Sciatic nerve (tissue), 2 donors: Measurements from ENCODE around the gene GPR26. TPM values are rescaled to one million over a fixed set of nuclear protein-coding genes. Genes with fewer than 3 reads are reported as not detected.
"Not testable (repeated sequence)": the region's sequence is repeated elsewhere in the genome, so short reads cannot be mapped to it uniquely, and the experiment has no call there.

Source experiments
- ATAC-seq: fragments of 200-7000 bp; cut with Tn5 transposase; one replicate; pipeline ENCODE4 v1.9.1; 2020; ENCODE audit warnings: mild to moderate bottlenecking, moderate library complexity
- DNase-seq: peaks from one replicate; pipeline ENCODE4 v3.0.0-alpha.2; 2020; ENCODE audit warnings: low spot score
- intact Hi-C: fragments of 100-400 bp; cut with DNase I; formaldehyde crosslinking; loops from one replicate; pipeline ENCODE4 v1.14.2; 2022
- total RNA-seq: library from RNA; stranded (reverse); fragmentation: NEBNext Ultra II Directional; extraction: Animal tissue kit (Norgen Biotek cat#: 25700); gene quantifications from one replicate; pipeline ENCODE4 v1.2.1, GENCODE V29; 2021
- donor health status: DM: no; HTN: no; CAD: no.
- donor health status: DM: no; HTN: no; CAD: no.

GPR26 gene
- total RNA-seq, 1 donor from 2014 or later: not detected

- intact Hi-C loops: no loop called here
- no peak for ATAC-seq
- no peak for DNase-seq
Measured at GRCh38 chr10:123687758-123688157, 21.6 kb downstream of the GPR26 start.

GRCh38 chr10:123689880-123690279 lies 23.7 kb downstream of the GPR26 start:
- ATAC-seq (peak; percentile 79), DNase-seq (peak; percentile 34)
- intact Hi-C loops: no loop called here

GRCh38 chr10:123703195-123703790 lies 37.1 kb downstream of the GPR26 start:
- intact Hi-C loops: no loop called here
- no peak for ATAC-seq

GRCh38 chr10:123704076-123704475 lies 37.9 kb downstream of the GPR26 start:
- DNase-seq (no peak), ATAC-seq (no peak)
- intact Hi-C loops: no loop called here

More at GRCh38 chr10:123703195-123703790, 37.1 kb downstream of the GPR26 start:
- no peak for DNase-seq

- DNase-seq (no peak), ATAC-seq (no peak)
- intact Hi-C loops: no loop called here
Measured at GRCh38 chr10:123704812-123705211, 38.7 kb downstream of the GPR26 start.

GRCh38 chr10:123706236-123706635 lies 40.1 kb downstream of the GPR26 start:
- DNase-seq: no peak
- intact Hi-C loops: no loop called here
- ATAC-seq: no peak

- intact Hi-C loops: no loop called here
- DNase-seq (no peak), ATAC-seq (no peak)
Measured at GRCh38 chr10:123715546-123715945, 49.4 kb downstream of the GPR26 start.

GRCh38 chr10:123717336-123717735 lies 51.2 kb downstream of the GPR26 start:
- intact Hi-C loops: no loop called here
- ATAC-seq (no peak), DNase-seq (no peak)

GRCh38 chr10:123718544-123719060 lies 52.4 kb downstream of the GPR26 start:
- intact Hi-C loops: no loop called here
- ATAC-seq: no peak
- DNase-seq: no peak

GRCh38 chr10:123720536-123720935 lies 54.4 kb downstream of the GPR26 start:
- intact Hi-C loops: no loop called here
- ATAC-seq (no peak), DNase-seq (no peak)

- DNase-seq (no peak), ATAC-seq (no peak)
- intact Hi-C loops: no loop called here
Measured at GRCh38 chr10:123721441-123722049, 55.4 kb downstream of the GPR26 start.

- no peak for DNase-seq
- no peak for ATAC-seq
- intact Hi-C loops: no loop called here
Measured at GRCh38 chr10:123722351-123722750, 56.2 kb downstream of the GPR26 start.

- intact Hi-C loops: no loop called here
- DNase-seq: no peak
- no peak for ATAC-seq
Measured at GRCh38 chr10:123724747-123725146, 58.6 kb downstream of the GPR26 start.

- ATAC-seq (no peak), DNase-seq (no peak)
- intact Hi-C loops: no loop called here
Measured at GRCh38 chr10:123726381-123726780, 60.2 kb downstream of the GPR26 start.

GRCh38 chr10:123726836-123727235 lies 60.7 kb downstream of the GPR26 start:
- intact Hi-C loops: no loop called here
- ATAC-seq: no peak
- DNase-seq: no peak

- intact Hi-C loops: no loop called here
- DNase-seq (no peak), ATAC-seq (no peak)
Measured at GRCh38 chr10:123729523-123729922, 63.4 kb downstream of the GPR26 start.

- ATAC-seq, intact Hi-C loops, DNase-seq: not testable (repeated sequence)
Measured at GRCh38 chr10:123736917-123737316, 70.8 kb downstream of the GPR26 start.

- ATAC-seq (no peak), DNase-seq (no peak)
- intact Hi-C loops: no loop called here
Measured at GRCh38 chr10:123741146-123741545, 75.0 kb downstream of the GPR26 start.

GRCh38 chr10:123741711-123742110 lies 75.6 kb downstream of the GPR26 start:
- DNase-seq (no peak), ATAC-seq (no peak)
- intact Hi-C loops: no loop called here

GRCh38 chr10:123742751-123743440 lies 76.7 kb downstream of the GPR26 start:
- intact Hi-C loops: no loop called here
- DNase-seq: no peak
- ATAC-seq: no peak
